Muscle layer of colon (tissue), 2 donors: Measurements from ENCODE around the gene CFTR.
A peak's percentile ranks its signal among the peaks of the same experiment; 100 is the strongest.
"Not testable (repeated sequence)": the region's sequence is repeated elsewhere in the genome, so short reads cannot be mapped to it uniquely, and the experiment has no call there.

Experiments used
- H3K27ac ChIP-seq: one replicate; pipeline ENCODE4 v1.7.0; 2013; ENCODE audit warnings: low read depth, mild to moderate bottlenecking, low read length, moderate library complexity
- H3K27me3 ChIP-seq, 2 donors: one replicate each; pipeline ENCODE4 v1.7.0; 2013; ENCODE audit warnings: low read length in 2 of 2, mild to moderate bottlenecking in 2 of 2; ENCODE audit not compliant: insufficient read depth in 2 of 2, control insufficient read depth in 1 of 2
- H3K36me3 ChIP-seq: one replicate; pipeline ENCODE4 v1.7.0; 2013; ENCODE audit warnings: mild to moderate bottlenecking, low read length; ENCODE audit not compliant: insufficient read depth
- H3K4me1 ChIP-seq: one replicate; pipeline ENCODE4 v1.7.0; 2013; ENCODE audit warnings: mild to moderate bottlenecking, low read length; ENCODE audit not compliant: insufficient read depth
- H3K4me3 ChIP-seq, 2 donors: one replicate each; pipeline ENCODE4 v1.7.0; 2013; ENCODE audit warnings: low read length in 2 of 2, low read depth in 1 of 2, mild to moderate bottlenecking in 1 of 2, moderate library complexity in 1 of 2
- H3K9ac ChIP-seq: one replicate; pipeline ENCODE4 v1.7.0; 2013; ENCODE audit warnings: low read length
- H3K9me3 ChIP-seq: one replicate; pipeline ENCODE4 v1.7.0; 2013; ENCODE audit warnings: mild to moderate bottlenecking, low read length
- donor health status: abdominal sarcoma.
- donor health status: Adenocarcinoma of cecum.

CFTR gene

GRCh38 chr7:117479225-117480054 is at the start of gene CFTR:
TSS of gene CFTR (plus strand) at chr7:117480025. CDS start at chr7:117480095, 70 bp downstream.
- Histone ChIP-seq H3K27me3 (peaks cover 0 to 7% of the 10 kb centered on the region in 2 donors), H3K4me1 (no peaks in the 10 kb centered on the region), H3K36me3 (no peaks in the 10 kb centered on the region), H3K4me3 (peak within 1 kb of the TSS in 1 of 2 donors; percentile 42), H3K27ac (no peak within 1 kb of the TSS), H3K9ac (no peak within 1 kb of the TSS), H3K9me3 (no peaks in the 10 kb centered on the region)

GRCh38 chr7:117435475-117436043 is 44.3 kb upstream of the CFTR start:
- Histone ChIP-seq H3K4me1 (no peaks in the 10 kb centered on the region), H3K9me3 (no peaks in the 10 kb centered on the region), H3K4me3 (no peak overlapping the region), H3K27me3 (no peaks in the 10 kb centered on the region), H3K27ac (no peak overlapping the region), H3K9ac (no peak overlapping the region), H3K36me3 (no peaks in the 10 kb centered on the region)

GRCh38 chr7:117444646-117445045 is 35.2 kb upstream of the CFTR start:
- Histone ChIP-seq H3K4me3 (no peak overlapping the region), H3K9me3 (no peaks in the 10 kb centered on the region), H3K9ac (no peak overlapping the region), H3K27ac (no peak overlapping the region), H3K36me3 (no peaks in the 10 kb centered on the region), H3K27me3 (no peaks in the 10 kb centered on the region), H3K4me1 (no peaks in the 10 kb centered on the region)

- no peak overlapping the region for H3K9ac ChIP-seq
Measured at GRCh38 chr7:117445206-117445605, 34.6 kb upstream of the CFTR start.

GRCh38 chr7:117446220-117446815 is 33.5 kb upstream of the CFTR start:
- Histone ChIP-seq H3K36me3 (no peaks in the 10 kb centered on the region), H3K4me1 (no peaks in the 10 kb centered on the region), H3K27ac (no peak overlapping the region), H3K9ac (no peak overlapping the region), H3K27me3 (no peaks in the 10 kb centered on the region), H3K9me3 (no peaks in the 10 kb centered on the region), H3K4me3 (no peak overlapping the region)

More at GRCh38 chr7:117445206-117445605, 34.6 kb upstream of the CFTR start:
- no peaks in the 10 kb centered on the region for H3K9me3 ChIP-seq
- no peaks in the 10 kb centered on the region for H3K27me3 ChIP-seq
- no peaks in the 10 kb centered on the region for H3K36me3 ChIP-seq
- no peak overlapping the region for H3K4me3 ChIP-seq
- H3K27ac ChIP-seq: no peak overlapping the region
- no peaks in the 10 kb centered on the region for H3K4me1 ChIP-seq

- Histone ChIP-seq H3K27ac (no peak overlapping the region), H3K9ac (no peak overlapping the region)
Measured at GRCh38 chr7:117448655-117449054, 31.2 kb upstream of the CFTR start.

GRCh38 chr7:117458977-117459583 is 20.7 kb upstream of the CFTR start:
- Histone ChIP-seq H3K9me3 (no peaks in the 10 kb centered on the region), H3K36me3 (no peaks in the 10 kb centered on the region), H3K4me1 (no peaks in the 10 kb centered on the region), H3K27ac (no peak overlapping the region), H3K9ac (no peak overlapping the region), H3K27me3 (no peaks in the 10 kb centered on the region), H3K4me3 (no peak overlapping the region)

More at GRCh38 chr7:117448655-117449054, 31.2 kb upstream of the CFTR start:
- Histone ChIP-seq H3K27me3 (no peaks in the 10 kb centered on the region), H3K9me3 (no peaks in the 10 kb centered on the region), H3K36me3 (no peaks in the 10 kb centered on the region), H3K4me1 (no peaks in the 10 kb centered on the region), H3K4me3 (no peak overlapping the region)

- no peak overlapping the region for H3K27ac ChIP-seq
- H3K9me3 ChIP-seq: no peaks in the 10 kb centered on the region
- H3K27me3 ChIP-seq: no peaks in the 10 kb centered on the region
- H3K9ac ChIP-seq: no peak overlapping the region
- H3K4me3 ChIP-seq: no peak overlapping the region
- no peaks in the 10 kb centered on the region for H3K4me1 ChIP-seq
- no peaks in the 10 kb centered on the region for H3K36me3 ChIP-seq
Measured at GRCh38 chr7:117459735-117460134, 20.1 kb upstream of the CFTR start.

GRCh38 chr7:117460815-117461214 is 19.0 kb upstream of the CFTR start:
- H3K4me1 ChIP-seq, H3K9me3 ChIP-seq, H3K27me3 ChIP-seq, H3K9ac ChIP-seq, H3K4me3 ChIP-seq, H3K36me3 ChIP-seq, H3K27ac ChIP-seq: not testable (repeated sequence)

GRCh38 chr7:117468174-117468573 is 11.7 kb upstream of the CFTR start:
- H3K4me1 ChIP-seq: no peaks in the 10 kb centered on the region
- H3K36me3 ChIP-seq: no peaks in the 10 kb centered on the region
- H3K9me3 ChIP-seq: no peaks in the 10 kb centered on the region
- no peak overlapping the region for H3K9ac ChIP-seq
- H3K4me3 ChIP-seq: no peak overlapping the region
- H3K27me3 ChIP-seq: no peaks in the 10 kb centered on the region
- H3K27ac ChIP-seq: no peak overlapping the region

GRCh38 chr7:117470777-117471176 is 9.0 kb upstream of the CFTR start:
- no peak overlapping the region for H3K9ac ChIP-seq
- H3K9me3 ChIP-seq: no peaks in the 10 kb centered on the region
- no peaks in the 10 kb centered on the region for H3K4me1 ChIP-seq
- H3K4me3 ChIP-seq: no peak overlapping the region
- no peaks in the 10 kb centered on the region for H3K27me3 ChIP-seq
- H3K27ac ChIP-seq: no peak overlapping the region
- no peaks in the 10 kb centered on the region for H3K36me3 ChIP-seq
